HG03520 (cell line): ENCODE data around the gene KRTAP13-4.

Experiments used
- ATAC-seq: cut with Tn5 transposase; IDR thresholded peaks from one replicate; pipeline ENCODE4 v1.9.1; 2021; ENCODE audit warnings: mild to moderate bottlenecking, moderate library complexity; ENCODE audit not compliant: unreplicated experiment

Gene KRTAP13-4

GRCh38 chr21:30430170-30430655 is at the start of gene KRTAP13-4:
Gene KRTAP13-4 (plus strand): TSS chr21:30430220. CDS start chr21:30430276, 56 bp downstream.
- ATAC-seq: no peak

DNA sequence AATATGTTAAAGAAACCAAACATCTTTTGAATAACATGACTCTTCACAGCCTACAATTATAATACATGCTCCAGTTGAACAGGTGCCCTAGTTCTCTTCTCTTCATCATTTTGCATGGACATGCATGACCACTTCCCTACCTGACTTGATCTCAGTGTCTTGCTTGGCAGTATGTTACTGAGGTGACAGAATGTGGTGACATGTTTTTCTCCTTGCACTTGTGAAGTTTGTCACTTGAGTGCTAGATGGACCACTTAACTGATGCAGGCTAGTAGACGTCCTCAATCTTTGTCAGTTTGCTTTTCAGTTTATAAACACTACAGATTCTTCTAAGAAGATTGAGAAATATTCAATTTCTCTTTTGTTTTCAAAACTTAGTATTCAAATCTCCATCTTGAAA is 47.8 kb upstream of the KRTAP13-4 start:
- no peak for ATAC-seq

DNA sequence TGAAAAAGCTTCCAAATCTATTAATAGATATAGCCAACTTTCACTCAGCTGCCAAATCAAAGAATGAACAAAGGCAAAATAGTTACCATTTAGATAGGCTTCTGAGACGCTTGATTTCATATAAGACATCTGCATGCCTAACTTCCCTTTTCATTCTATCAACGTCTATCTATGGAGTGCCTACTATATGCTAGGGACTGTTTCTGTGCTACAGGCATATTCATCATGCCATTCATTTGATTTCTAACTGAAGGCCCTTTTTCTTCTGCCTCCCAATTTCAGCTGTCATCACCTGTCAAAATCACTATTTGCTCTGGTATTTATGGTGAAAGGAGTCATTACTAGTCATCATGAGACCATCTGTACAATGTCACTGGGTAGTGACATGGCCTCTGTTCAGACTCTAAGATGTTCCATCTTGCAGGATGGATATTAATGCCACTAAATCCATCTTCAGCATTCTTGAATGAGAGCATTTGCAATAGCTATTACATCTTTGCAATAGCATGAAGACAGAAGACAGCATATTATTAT is 38.5 kb upstream of the KRTAP13-4 start:
- no peak for ATAC-seq

- ATAC-seq: no peak
Measured at GRCh38 chr21:30395731-30396130, 34.3 kb upstream of the KRTAP13-4 start, which contains the start of gene KRTAP13-1. Gene KRTAP13-1 (plus strand): TSS chr21:30396031. CDS start chr21:30396087, 56 bp downstream.

- no peak for ATAC-seq
Measured at GRCh38 chr21:30408782-30409494, 21.1 kb upstream of the KRTAP13-4 start.

DNA sequence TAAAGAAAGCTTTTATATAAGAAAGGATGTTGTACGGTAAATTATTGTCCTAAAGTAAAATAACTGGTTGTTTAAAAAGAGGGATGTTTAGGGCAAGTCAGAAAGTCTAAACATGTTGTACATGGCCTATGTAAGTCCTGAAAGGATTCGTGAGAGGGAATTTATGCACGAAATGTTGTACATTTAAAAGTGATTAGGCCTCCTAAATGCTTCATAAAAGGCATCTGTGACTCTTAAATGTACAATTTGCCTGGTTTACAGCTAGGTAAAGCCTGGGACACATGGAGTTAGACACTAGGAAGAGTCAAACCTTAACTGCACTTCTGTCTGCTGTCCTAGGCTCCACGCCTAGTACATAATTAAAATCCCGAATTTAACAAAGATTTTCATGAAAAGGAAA is 14.0 kb upstream of the KRTAP13-4 start:
- ATAC-seq: no peak

DNA sequence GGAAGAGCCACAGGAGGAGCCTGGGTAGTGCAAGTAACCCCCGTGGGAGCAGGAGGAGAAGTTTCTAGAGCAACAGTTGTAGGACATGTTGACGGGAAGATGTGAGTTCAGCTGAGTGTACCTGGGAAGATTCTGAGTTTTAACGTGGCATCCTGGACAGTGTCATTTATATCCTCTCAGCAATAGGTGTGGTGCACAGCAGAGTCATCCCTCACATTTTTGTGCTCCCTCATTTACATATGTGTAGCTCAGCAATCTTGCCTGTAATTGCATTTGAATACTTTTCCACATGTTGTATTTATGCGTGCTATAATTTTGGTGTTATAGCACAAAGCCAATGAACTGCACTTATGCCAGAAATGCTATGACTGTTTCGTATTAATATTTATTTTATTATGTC is 4.2 kb upstream of the KRTAP13-4 start, which contains the start of gene KRTAP13-3:
Gene KRTAP13-3 (minus strand): TSS at position 101 of the 400 bp plus-strand sequence. CDS start 14 bp downstream, at position 87.
- ATAC-seq: no peak

DNA sequence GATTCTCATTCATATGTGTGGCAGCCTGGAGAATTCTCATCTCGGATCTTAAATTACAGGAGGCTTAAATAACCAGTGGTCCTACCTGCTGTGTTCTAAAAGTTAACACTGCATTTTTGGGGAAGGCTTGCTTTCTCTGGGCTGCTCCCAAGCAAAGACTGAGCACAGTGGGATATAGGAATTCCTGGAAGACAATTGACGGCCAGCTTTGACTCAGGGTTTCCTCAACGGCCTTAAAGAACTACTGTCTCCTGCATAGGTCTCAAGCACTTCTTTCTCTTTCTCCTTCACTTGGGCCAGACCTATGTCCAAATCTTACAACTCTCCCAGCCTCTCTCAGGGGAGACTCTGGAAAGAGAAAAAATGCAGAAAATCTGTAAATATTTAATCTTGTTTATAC is 3.3 kb upstream of the KRTAP13-4 start:
- ATAC-seq: no peak

GRCh38 chr21:30434033-30434631 is 4.1 kb downstream of the KRTAP13-4 start:
- ATAC-seq: no peak

GRCh38 chr21:30437010-30437565 is 7.1 kb downstream of the KRTAP13-4 start:
- no peak for ATAC-seq

- no peak for ATAC-seq
Measured at GRCh38 chr21:30439975-30440374, 10.0 kb downstream of the KRTAP13-4 start, which contains the start of gene KRTAP15-1. Gene KRTAP15-1 (plus strand): TSS chr21:30440275. CDS start chr21:30440328, 53 bp downstream.

- no peak for ATAC-seq
Measured at GRCh38 chr21:30443226-30443625, 13.2 kb downstream of the KRTAP13-4 start.

DNA sequence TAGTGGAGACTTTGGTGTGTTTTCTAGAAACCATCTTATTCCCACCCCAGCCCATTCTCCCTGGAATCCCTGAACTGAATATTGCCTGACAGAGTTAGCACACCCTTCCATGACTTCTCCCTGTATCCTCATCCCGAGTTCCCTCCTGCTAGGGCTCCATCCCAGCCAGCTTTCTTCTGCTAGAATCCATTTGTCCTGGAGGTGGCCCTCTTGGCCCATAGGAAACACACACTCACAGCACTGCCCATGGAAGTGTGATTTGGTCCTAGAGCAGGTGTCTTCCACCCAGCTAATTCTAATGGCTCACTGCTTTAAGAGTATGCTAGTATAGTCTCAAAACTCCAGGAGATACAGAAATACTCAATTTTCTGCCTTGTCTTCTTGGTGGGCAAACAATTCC is 14.2 kb downstream of the KRTAP13-4 start:
- ATAC-seq: no peak

DNA sequence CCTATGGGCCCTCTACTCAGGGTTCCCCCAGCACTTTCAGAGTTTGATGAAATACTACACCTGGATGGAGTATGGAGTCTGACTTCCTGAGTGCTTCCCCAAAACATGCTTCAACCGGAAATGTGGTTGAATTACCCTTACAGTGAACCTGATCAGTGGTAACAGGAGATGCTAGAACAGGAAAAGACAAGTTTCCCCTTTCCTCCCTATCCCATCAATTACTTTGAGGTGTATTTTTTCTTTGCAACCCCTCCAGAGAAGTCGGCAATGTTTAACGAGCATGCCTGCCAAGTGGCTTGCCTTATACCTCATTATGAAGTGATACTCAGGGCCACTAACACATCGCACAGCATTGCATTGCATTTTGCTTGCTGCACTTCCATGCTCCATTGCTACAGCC is 17.0 kb downstream of the KRTAP13-4 start:
- no peak for ATAC-seq

DNA sequence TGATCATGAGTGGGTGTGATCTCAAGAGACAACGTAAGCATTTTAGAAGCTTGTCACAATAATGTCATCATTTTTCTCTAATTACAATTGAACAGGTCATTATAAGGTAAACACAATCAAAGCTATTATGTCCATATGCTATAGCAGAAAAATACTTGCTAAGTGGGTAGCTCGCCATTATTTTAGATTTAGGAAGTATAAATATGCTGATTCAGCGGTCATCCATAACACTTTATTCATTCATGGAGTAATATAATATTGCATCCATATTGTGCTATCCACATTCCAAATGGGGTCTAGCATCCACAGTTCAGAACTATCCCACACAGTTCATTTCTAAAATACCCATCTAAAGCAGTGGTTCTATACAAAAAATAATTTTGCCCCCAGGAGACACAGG is 18.5 kb downstream of the KRTAP13-4 start:
- ATAC-seq: no peak

- ATAC-seq: no peak
Measured at GRCh38 chr21:30463713-30464112, 33.7 kb downstream of the KRTAP13-4 start.

DNA sequence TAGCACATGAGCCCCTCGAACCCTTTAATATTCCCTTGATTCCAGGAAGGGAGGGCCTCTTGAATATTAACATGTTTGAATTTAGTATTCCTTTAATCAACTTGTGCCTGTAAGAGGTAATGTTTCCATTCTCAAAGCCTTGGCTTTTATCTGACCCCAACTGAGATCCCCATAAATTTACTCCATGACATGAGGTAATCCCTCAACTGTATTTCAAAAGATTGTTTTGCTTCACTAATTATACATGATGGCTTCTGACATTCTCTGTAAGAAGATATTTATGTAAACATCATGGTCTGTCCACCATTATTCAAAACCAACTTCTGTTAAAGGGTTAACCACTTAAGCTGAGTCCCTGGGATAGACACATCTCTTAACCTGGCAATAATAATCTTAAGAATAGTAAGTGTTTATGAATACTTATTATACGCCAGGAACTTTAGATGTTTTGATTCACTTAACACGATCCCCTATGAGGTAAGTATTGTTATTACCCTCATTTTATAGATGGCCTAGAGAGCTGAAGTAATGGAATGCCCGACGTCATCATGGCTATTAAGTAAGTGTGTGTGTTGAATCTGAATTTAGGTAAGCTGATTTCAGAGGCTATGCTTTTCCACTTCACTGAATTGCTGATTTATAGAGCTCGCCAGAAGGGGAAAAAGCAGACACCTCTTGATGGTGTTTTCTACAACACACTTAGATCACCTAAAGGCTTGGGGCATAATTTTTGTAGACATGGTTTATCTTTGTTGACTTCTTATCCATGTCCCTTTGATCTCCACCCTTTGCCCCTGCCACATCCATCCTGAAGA is 39.1 kb downstream of the KRTAP13-4 start:
- no peak for ATAC-seq

DNA sequence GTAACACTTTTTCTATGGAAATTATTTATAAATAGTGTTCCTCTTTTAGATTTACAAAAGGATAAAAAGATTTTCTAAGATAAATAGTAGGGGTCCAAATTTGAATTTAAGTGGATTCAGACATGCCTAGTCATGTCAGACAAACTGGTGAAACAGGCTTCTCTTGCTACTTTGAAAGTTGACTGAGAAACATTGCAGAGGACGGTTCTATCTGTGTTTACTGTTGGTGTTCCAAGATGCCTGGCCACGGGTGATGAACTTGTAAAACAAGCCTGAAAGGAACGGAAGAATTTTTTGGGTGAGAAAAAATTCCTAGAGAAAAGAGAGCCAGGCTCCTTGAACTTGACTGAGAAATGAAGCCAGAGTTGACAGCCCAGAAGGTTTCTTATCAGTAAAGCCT is 48.0 kb downstream of the KRTAP13-4 start:
- no peak for ATAC-seq

DNA sequence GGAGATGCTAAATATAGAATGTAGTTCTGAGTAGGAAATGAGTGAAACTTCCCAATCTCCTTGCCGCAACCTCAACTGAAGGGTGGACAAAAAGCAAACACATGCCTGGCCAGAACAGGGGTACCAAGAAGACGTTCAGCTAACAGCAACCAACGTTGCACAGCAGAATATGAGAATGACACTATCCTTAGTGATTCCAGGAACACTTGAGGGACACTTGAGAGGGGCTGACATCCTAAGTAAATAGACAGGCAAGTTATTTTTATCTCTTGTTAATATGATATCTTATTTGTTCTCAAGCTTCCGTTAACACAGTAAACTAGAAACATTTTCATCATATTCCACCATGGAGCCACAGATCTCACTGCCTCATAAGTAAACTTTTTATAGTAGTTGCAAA is 49.2 kb downstream of the KRTAP13-4 start:
- ATAC-seq: no peak

GRCh38 chr21:30480145-30480544 is 50.1 kb downstream of the KRTAP13-4 start, which contains the start of gene KRTAP19-1:
Gene KRTAP19-1 (minus strand): TSS chr21:30480367. CDS start chr21:30480317, 50 bp downstream.
- no peak for ATAC-seq
